DOHH2 (cell line): ENCODE data around the gene TBC1D22A.

Experiments used
- H3F3A ChIP-seq: fragments of 200-600 bp; sonication (generic), shearing (Covaris generic); 2 replicates; pipeline ENCODE4 v1.6.0; 2016; ENCODE audit warnings: antibody characterized with exemption, mild to moderate bottlenecking; ENCODE audit not compliant: control insufficient read depth, insufficient read depth
- H3K27ac ChIP-seq: fragments of 200-600 bp; sonication (generic); 2 replicates; pipeline ENCODE4 v1.5.1; 2014; ENCODE audit warnings: low read depth, mild to moderate bottlenecking, low read length, moderate library complexity
- H3K27me3 ChIP-seq: fragments of 200-600 bp; sonication (generic); 2 replicates; pipeline ENCODE4 v1.6.1; 2014; ENCODE audit warnings: mild to moderate bottlenecking, low read length, mixed read lengths; ENCODE audit not compliant: control insufficient read depth
- H3K36me3 ChIP-seq: fragments of 200-600 bp; sonication (generic); 2 replicates; pipeline ENCODE4 v1.6.1; 2014; ENCODE audit warnings: mild to moderate bottlenecking, low read length, moderate library complexity, mixed read lengths; ENCODE audit not compliant: control insufficient read depth
- H3K4me1 ChIP-seq: fragments of 200-600 bp; sonication (generic); 2 replicates; pipeline ENCODE4 v1.6.1; 2014; ENCODE audit warnings: mild to moderate bottlenecking, low read length, mixed read lengths; ENCODE audit not compliant: control insufficient read depth
- H3K4me2 ChIP-seq: fragments of 200-600 bp; sonication (generic); 2 replicates; pipeline ENCODE4 v1.6.0; 2014; ENCODE audit warnings: mild to moderate bottlenecking, low read length, moderate library complexity
- H3K4me3 ChIP-seq: fragments of 200-600 bp; sonication (generic); 2 replicates; pipeline ENCODE4 v1.5.1; 2014; ENCODE audit warnings: mild to moderate bottlenecking, low read length, mixed read lengths
- H3K79me2 ChIP-seq: fragments of 200-600 bp; sonication (generic); 2 replicates; pipeline ENCODE4 v1.6.1; 2014; ENCODE audit warnings: mild to moderate bottlenecking, low read length, mixed read lengths; ENCODE audit not compliant: control insufficient read depth
- H3K9me2 ChIP-seq: fragments of 200-600 bp; sonication (generic); replicated peaks from 2 replicates; pipeline ENCODE4 v1.6.1; 2014; ENCODE audit warnings: mild to moderate bottlenecking, low read length, mixed read lengths; ENCODE audit not compliant: control insufficient read depth
- H3K9me3 ChIP-seq: fragments of 200-600 bp; sonication (generic); 2 replicates; pipeline ENCODE4 v1.6.1; 2014; ENCODE audit warnings: antibody characterized with exemption, low read length, mixed read lengths; ENCODE audit not compliant: control insufficient read depth, insufficient read depth
- H4K20me1 ChIP-seq: fragments of 200-600 bp; sonication (generic); 2 replicates; pipeline ENCODE4 v1.6.0; 2014; ENCODE audit warnings: low read depth, mild to moderate bottlenecking, antibody characterized with exemption, low read length, moderate library complexity; ENCODE audit not compliant: control insufficient read depth, insufficient read depth
- CTCF ChIP-seq: fragments of 200-600 bp; sonication (generic); IDR thresholded peaks from one replicate; pipeline ENCODE4 v1.5.1; 2014; ENCODE audit warnings: antibody characterized with exemption, mild to moderate bottlenecking, low read depth, low read length; ENCODE audit not compliant: poor library complexity, severe bottlenecking
- EZH2phosphoT487 ChIP-seq: fragments of 200-600 bp; sonication (generic); IDR thresholded peaks from 2 replicates; pipeline ENCODE4 v1.6.1; 2017; ENCODE audit warnings: borderline replicate concordance, mild to moderate bottlenecking, antibody characterized with exemption, low read length, moderate library complexity, mixed read lengths

TBC1D22A gene

GRCh38 chr22:46755525-46755924 lies 6.9 kb upstream of the TBC1D22A start:
- no peak overlapping the region for H3K4me3 ChIP-seq
- no peaks in the 10 kb centered on the region for H3K79me2 ChIP-seq
- H3K4me2 ChIP-seq, result no peak overlapping the region
- peaks cover 13% of the 10 kb centered on the region for H3K9me3 ChIP-seq
- no peak overlapping the region for H3K27ac ChIP-seq
- H3F3A ChIP-seq, result peaks cover 13% of the 10 kb centered on the region
- H3K36me3 ChIP-seq, result peaks cover 12% of the 10 kb centered on the region
- peaks cover 30% of the 10 kb centered on the region for H3K4me1 ChIP-seq
- no peaks in the 10 kb centered on the region for H3K9me2 ChIP-seq
- H3K27me3 ChIP-seq, result no peaks in the 10 kb centered on the region
- no peak for TF ChIP-seq CTCF
- TF ChIP-seq EZH2phosphoT487, result no peak
- no peaks in the 10 kb centered on the region for H4K20me1 ChIP-seq

- H3K4me2 ChIP-seq, result no peak overlapping the region
- H3K9me3 ChIP-seq, result peaks cover 13% of the 10 kb centered on the region
- H3K9me2 ChIP-seq, result no peaks in the 10 kb centered on the region
- H3K36me3 ChIP-seq, result peaks cover 17% of the 10 kb centered on the region
- no peak for TF ChIP-seq EZH2phosphoT487
- no peak overlapping the region for H3K27ac ChIP-seq
- H3K27me3 ChIP-seq, result no peaks in the 10 kb centered on the region
- no peaks in the 10 kb centered on the region for H4K20me1 ChIP-seq
- no peak overlapping the region for H3K4me3 ChIP-seq
- peaks cover 19% of the 10 kb centered on the region for H3F3A ChIP-seq
- H3K4me1 ChIP-seq, result peaks cover 36% of the 10 kb centered on the region
- peaks cover 4% of the 10 kb centered on the region for H3K79me2 ChIP-seq
These were observed 6.4 kb upstream of the TBC1D22A start for GRCh38 chr22:46756097-46756496.

- Histone ChIP-seq H4K20me1 (no peaks in the 10 kb centered on the region), H3K4me2 (no peak overlapping the region), H3K9me2 (no peaks in the 10 kb centered on the region), H3K4me1 (peaks cover 41% of the 10 kb centered on the region), H3F3A (peaks cover 24% of the 10 kb centered on the region), H3K27me3 (no peaks in the 10 kb centered on the region), H3K9me3 (peaks cover 13% of the 10 kb centered on the region), H3K27ac (no peak overlapping the region), H3K4me3 (no peak overlapping the region), H3K79me2 (peaks cover 13% of the 10 kb centered on the region), H3K36me3 (peaks cover 22% of the 10 kb centered on the region)
- TF ChIP-seq EZH2phosphoT487 (no peak), CTCF (no peak)
These were observed 5.3 kb upstream of the TBC1D22A start for GRCh38 chr22:46757104-46757503.

GRCh38 chr22:46758121-46758520 lies 4.3 kb upstream of the TBC1D22A start:
- H3K4me3 ChIP-seq, result no peak overlapping the region
- H3K79me2 ChIP-seq, result peaks cover 22% of the 10 kb centered on the region
- no peaks in the 10 kb centered on the region for H3K9me2 ChIP-seq
- peaks cover 28% of the 10 kb centered on the region for H3F3A ChIP-seq
- TF ChIP-seq CTCF (no peak), EZH2phosphoT487 (no peak)
- H4K20me1 ChIP-seq, result no peaks in the 10 kb centered on the region
- peaks cover 13% of the 10 kb centered on the region for H3K9me3 ChIP-seq
- H3K4me1 ChIP-seq, result peaks cover 41% of the 10 kb centered on the region
- H3K36me3 ChIP-seq, result peaks cover 27% of the 10 kb centered on the region
- H3K4me2 ChIP-seq, result no peak overlapping the region
- no peaks in the 10 kb centered on the region for H3K27me3 ChIP-seq
- no peak overlapping the region for H3K27ac ChIP-seq
